Panc1 (cell line): ENCODE results near the gene EPB41L4B. TPM values are rescaled to one million over a fixed set of nuclear protein-coding genes. Genes with fewer than 3 reads are reported as not detected.

ENCODE experiments used
- ATAC-seq: fragments of 200-7000 bp; cut with Tn5 transposase; 2 replicates; pipeline ENCODE4 v1.9.1; 2020; ENCODE audit warnings: mild to moderate bottlenecking, moderate library complexity
- BruUV-seq: library from RNA; stranded (reverse); fragments of 400-500 nt; replicated peaks from 2 replicates; lab custom pipeline; 2021; lab: Mats Ljungman, UMichigan
- CTCF ChIA-PET: fragments of 300-600 bp; sonication (Branson Sonifier 250); formaldehyde crosslinking; loops from one replicate; lab custom pipeline; 2022; ENCODE audit warnings: antibody characterized with exemption; lab: Charles Lee
- POLR2A ChIA-PET: fragments of 300-600 bp; sonication (Branson Sonifier 250); formaldehyde crosslinking; loops from one replicate; lab custom pipeline; 2022; ENCODE audit warnings: antibody characterized with exemption; lab: Charles Lee
- DNase-seq: peaks from one replicate; pipeline ENCODE4 v3.0.0-alpha.2; 2010; ENCODE audit warnings: low read depth, low spot score
- H3K27ac ChIP-seq: 2 replicates; pipeline ENCODE4 v1.5.1; 2011; ENCODE audit warnings: mild to moderate bottlenecking, low read length, inconsistent platforms
- H3K27me3 ChIP-seq: fragments of 200-500 bp; sonication (Bioruptor generic); 2 replicates; pipeline ENCODE4 v1.6.0; 2014; ENCODE audit warnings: low read length, inconsistent platforms; ENCODE audit not compliant: control insufficient read depth, insufficient read depth
- H3K36me3 ChIP-seq: fragments of 200-500 bp; sonication (Bioruptor generic); 2 replicates; pipeline ENCODE4 v1.5.1; 2014; ENCODE audit warnings: inconsistent platforms, mild to moderate bottlenecking, low read length, moderate library complexity; ENCODE audit not compliant: control insufficient read depth, insufficient read depth
- H3K4me1 ChIP-seq: 2 replicates; pipeline ENCODE4 v1.5.1; 2011; ENCODE audit warnings: inconsistent platforms, mild to moderate bottlenecking, low read length, moderate library complexity; ENCODE audit not compliant: control insufficient read depth, insufficient read depth
- H3K4me3 ChIP-seq, 2 experiments: 2 replicates each; pipeline ENCODE4 v1.5.1; 2011 to 2012; ENCODE audit warnings: low read depth in 2 of 2, low read length in 2 of 2, mild to moderate bottlenecking in 2 of 2, inconsistent platforms in 1 of 2, moderate library complexity in 1 of 2
- H3K9me3 ChIP-seq: fragments of 200-500 bp; sonication (Bioruptor generic); 2 replicates; pipeline ENCODE4 v1.5.1; 2014; ENCODE audit warnings: low read depth, mild to moderate bottlenecking, inconsistent platforms, low read length, moderate library complexity; ENCODE audit not compliant: control insufficient read depth, insufficient read depth
- CTCF ChIP-seq: fragments of 450-650 bp; IDR thresholded peaks from 2 replicates; pipeline ENCODE4 v1.5.1; 2017; ENCODE audit warnings: mild to moderate bottlenecking
- POLR2AphosphoS5 ChIP-seq: IDR thresholded peaks from 2 replicates; pipeline ENCODE4 v1.6.1; 2012; ENCODE audit warnings: mild to moderate bottlenecking, low read depth, low read length, moderate library complexity
- REST ChIP-seq, 2 experiments: IDR thresholded peaks; 2 replicates each; pipeline ENCODE4 v1.6.1; 2011 to 2012; ENCODE audit warnings: low read depth in 2 of 2, control low read depth in 1 of 2, low read length in 1 of 2, mild to moderate bottlenecking in 1 of 2, moderate library complexity in 1 of 2; ENCODE audit not compliant: insufficient read depth in 1 of 2
- SIN3A ChIP-seq: IDR thresholded peaks from 2 replicates; pipeline ENCODE4 v1.6.1; 2012; ENCODE audit warnings: low read depth, mild to moderate bottlenecking, low read length, moderate library complexity, borderline replicate concordance; ENCODE audit not compliant: insufficient read depth
- TCF7L2 ChIP-seq: IDR thresholded peaks from 2 replicates; pipeline ENCODE4 v1.6.1; 2011; ENCODE audit warnings: mild to moderate bottlenecking, low read depth, low read length, inconsistent platforms
- in situ Hi-C: cut with HindIII; loops from 2 replicates; pipeline ENCODE4 v1.10.0; 2016; ENCODE audit warnings: low sequenced_read_pairs, low pct_unique_long_range_greater_than_20kb
- intact Hi-C: fragments of 100-400 bp; cut with micrococcal nuclease; formaldehyde crosslinking; loops from one replicate; pipeline ENCODE4 v1.10.0; 2022; ENCODE audit not compliant: unreplicated experiment
- total RNA-seq: library from RNA; stranded (reverse); gene quantifications from one replicate; pipeline ENCODE4 v1.2.1, GENCODE V29; 2021; ENCODE audit not compliant: unreplicated experiment

EPB41L4B gene
- total RNA-seq, 1 experiment from 2014 or later = 27.8 TPM

DNA sequence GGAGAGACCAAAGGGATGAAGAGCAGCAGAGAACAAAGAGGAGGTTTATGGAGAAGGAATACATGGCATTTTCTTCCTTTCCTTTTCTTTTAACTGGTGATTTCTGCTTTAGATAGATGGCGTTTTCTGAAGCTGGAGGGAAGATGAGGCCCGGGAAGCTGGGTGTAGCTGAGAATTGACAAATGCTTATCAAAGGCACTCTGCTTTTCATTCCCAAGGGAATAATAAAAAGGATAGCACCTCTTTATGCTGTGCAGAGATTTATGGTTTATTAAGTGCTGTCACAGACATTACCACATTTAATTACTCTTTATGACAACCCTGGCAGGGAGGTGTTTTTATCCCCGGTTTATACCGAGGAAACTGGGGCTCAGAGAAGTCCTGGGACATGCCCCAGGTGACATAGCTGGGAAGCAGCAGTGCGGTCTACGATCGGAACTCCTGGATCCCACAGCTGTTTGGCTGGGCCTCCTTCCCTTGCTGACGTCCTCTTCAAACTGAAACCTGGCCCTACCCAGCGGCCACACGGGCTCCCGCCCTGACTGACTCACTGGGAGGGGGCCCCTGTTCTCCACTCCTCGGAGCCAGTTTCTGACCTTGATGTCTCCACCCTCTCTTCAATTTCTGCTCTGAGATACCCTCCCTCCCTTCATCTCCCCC, 8.2 kb upstream of the EPB41L4B start:
- Histone ChIP-seq H3K27me3 (no peaks in the 10 kb centered on the region), H3K4me1 (no peaks in the 10 kb centered on the region), H3K27ac (no peak overlapping the region), H3K4me3 (no peak overlapping the region), H3K9me3 (no peaks in the 10 kb centered on the region), H3K36me3 (no peaks in the 10 kb centered on the region)
- peak; percentile 78 for ATAC-seq
- no TSS peak for BruUV-seq
- ChIA-PET CTCF (interaction anchor here (0.6 kb wide), 2 partner anchors 122 to 141 kb away, joined by 5 to 8 read pairs; no protein-coding TSS in a partner anchor), POLR2A (interaction anchor here (0.7 kb wide), 1 partner anchor 16 kb away, joined by 14 read pairs; no protein-coding TSS in a partner anchor)
- DNase-seq = no peak
- in situ Hi-C loops = no loop called here
- TF ChIP-seq REST (IDR thresholded peaks at IDR 0.05; ENCODE audit: insufficient read depth in 1 of 2, low read depth in 2 of 2, low read length in 1 of 2) = no peak
- no peak for TF ChIP-seq TCF7L2
- no peak for TF ChIP-seq SIN3A
- no peak for TF ChIP-seq CTCF
- TF ChIP-seq POLR2AphosphoS5 = no peak
- intact Hi-C loops = no loop called here

DNA sequence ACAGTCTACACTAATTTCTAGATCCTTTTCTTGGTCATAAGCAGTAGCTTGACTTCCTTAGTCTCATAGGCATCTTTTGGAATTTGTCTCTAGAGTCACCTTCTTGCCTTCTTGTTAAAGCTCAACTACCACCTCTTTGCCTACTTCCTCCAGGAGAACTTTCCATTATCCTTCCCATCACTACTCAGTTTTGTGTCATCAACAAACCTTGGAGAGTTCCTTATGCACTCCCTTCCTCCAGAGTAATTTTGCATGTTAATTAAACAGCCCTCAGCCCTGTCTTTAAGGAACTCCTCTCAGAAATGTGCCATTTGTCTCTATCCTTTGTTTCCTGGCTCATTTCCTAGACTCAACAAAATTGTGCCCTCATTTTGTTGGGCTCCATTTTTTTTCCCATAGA, 4.2 kb upstream of the EPB41L4B start:
- ChIA-PET POLR2A (no interaction called here), CTCF (no interaction called here)
- DNase-seq = no peak
- H3K36me3 ChIP-seq = no peaks in the 10 kb centered on the region
- H3K9me3 ChIP-seq = no peaks in the 10 kb centered on the region
- H3K27me3 ChIP-seq = no peaks in the 10 kb centered on the region
- intact Hi-C loops = no loop called here
- no peak overlapping the region for H3K27ac ChIP-seq
- TF ChIP-seq REST (IDR thresholded peaks at IDR 0.05; ENCODE audit: insufficient read depth in 1 of 2, low read depth in 2 of 2, low read length in 1 of 2) = peak in 1 of 2 experiments; percentile 36; a peak in 1 of 4 replicates
- TF ChIP-seq SIN3A = no peak
- no peak overlapping the region for H3K4me3 ChIP-seq
- in situ Hi-C loops = no loop called here
- BruUV-seq = no TSS peak
- ATAC-seq = no peak
- H3K4me1 ChIP-seq = peaks cover 3% of the 10 kb centered on the region; the same call in 1 of the 2 replicates
